Breast epithelium (tissue), 4 donors: ENCODE measurements around the gene RYR1. TPM values are rescaled to one million over a fixed set of nuclear protein-coding genes. Genes with fewer than 3 reads are reported as not detected.

ENCODE experiments used
- DNase-seq, 2 donors: peaks; one replicate each; pipeline ENCODE4 v3.0.0-alpha.2; 2019; ENCODE audit warnings: low spot score in 2 of 2
- H3K27ac ChIP-seq, 2 donors: fragments of 200-600 bp; sonication (generic) in 1 of 2; one replicate each; pipeline ENCODE4 v1.5.1; 2016 to 2019; ENCODE audit warnings: mild to moderate bottlenecking in 1 of 2
- H3K27me3 ChIP-seq, 2 donors: fragments of 200-600 bp; sonication (generic) in 1 of 2; one replicate each; pipeline versions ENCODE4 v1.5.1 to v1.6.0; 2017 to 2019; ENCODE audit warnings: control low read depth in 1 of 2, mild to moderate bottlenecking in 1 of 2
- H3K36me3 ChIP-seq: fragments of 200-600 bp; one replicate; pipeline ENCODE4 v1.5.1; 2019
- H3K4me1 ChIP-seq, 2 donors: fragments of 200-600 bp; sonication (generic); one replicate each; pipeline ENCODE4 v1.5.1; 2016 to 2019; ENCODE audit warnings: control low read depth in 1 of 2
- H3K4me3 ChIP-seq, 3 donors: fragments of 200-600 bp; sonication (generic); 1 replicate in 2 of 3; 2 replicates in 1 of 3; pipeline ENCODE4 v1.5.1; 2016 to 2019; ENCODE audit warnings: mild to moderate bottlenecking in 3 of 3, moderate library complexity in 2 of 3
- H3K9me3 ChIP-seq, 2 donors: fragments of 200-600 bp; sonication (generic) in 1 of 2; one replicate each; pipeline ENCODE4 v1.5.1; 2016 to 2019; ENCODE audit warnings: control low read depth in 1 of 2
- CTCF ChIP-seq, 3 donors: fragments of 450-650 bp; IDR thresholded peaks; one replicate each; pipeline ENCODE4 v1.5.1; 2016 to 2017; ENCODE audit warnings: antibody characterized with exemption in 3 of 3, mild to moderate bottlenecking in 3 of 3, moderate library complexity in 3 of 3
- POLR2A ChIP-seq: fragments of 450-650 bp; IDR thresholded peaks from one replicate; pipeline ENCODE4 v1.6.1; 2016; ENCODE audit warnings: antibody characterized with exemption, mild to moderate bottlenecking, moderate library complexity
- POLR2AphosphoS5 ChIP-seq, 3 donors: sonication (generic); formaldehyde crosslinking; IDR thresholded peaks; one replicate each; pipeline ENCODE4 v1.6.1; 2017; ENCODE audit warnings: antibody characterized with exemption in 3 of 3
- intact Hi-C: fragments of 100-400 bp; cut with DNase I; formaldehyde crosslinking; loops from one replicate; pipeline ENCODE4 v1.15.1; 2023; ENCODE audit warnings: low total_unique reads
- total RNA-seq, 3 donors: library from RNA; depleted of rRNA; stranded (reverse); fragments of >200 nt; gene quantifications; one replicate each; pipeline ENCODE4 v1.1.0, GENCODE V29; 2016

RYR1 gene
- total RNA-seq, 3 donors from 2014 or later, result 1.3 to 6.7 (median 3.5) TPM

- intact Hi-C loops, result no loop called here
- Histone ChIP-seq H3K9me3 (no peaks in the 10 kb centered on the region), H3K36me3 (no peaks in the 10 kb centered on the region), H3K27ac (no peak overlapping the region), H3K27me3 (no peaks in the 10 kb centered on the region), H3K4me3 (no peak overlapping the region), H3K4me1 (no peaks in the 10 kb centered on the region)
- DNase-seq, result no peak
- no peak for TF ChIP-seq POLR2AphosphoS5 (IDR thresholded peaks at IDR 0.05)
- no peak for TF ChIP-seq POLR2A
These were observed 91.6 kb downstream of the RYR1 start for GRCh38 chr19:38524994-38525634.

GRCh38 chr19:38526430-38526829, 92.9 kb downstream of the RYR1 start:
- H3K27ac ChIP-seq, result no peak overlapping the region
- intact Hi-C loops, result no loop called here

GRCh38 chr19:38527466-38528136, 94.1 kb downstream of the RYR1 start:
- no peak for DNase-seq
- Histone ChIP-seq H3K36me3 (no peaks in the 10 kb centered on the region), H3K9me3 (no peaks in the 10 kb centered on the region), H3K4me3 (no peak overlapping the region), H3K4me1 (no peaks in the 10 kb centered on the region), H3K27me3 (no peaks in the 10 kb centered on the region), H3K27ac (no peak overlapping the region)
- no peak for TF ChIP-seq POLR2A
- intact Hi-C loops, result no loop called here

More at GRCh38 chr19:38526430-38526829, 92.9 kb downstream of the RYR1 start:
- H3K4me1 ChIP-seq, result no peaks in the 10 kb centered on the region
- H3K4me3 ChIP-seq, result no peak overlapping the region
- DNase-seq, result no peak
- H3K27me3 ChIP-seq, result no peaks in the 10 kb centered on the region
- H3K36me3 ChIP-seq, result no peaks in the 10 kb centered on the region
- no peaks in the 10 kb centered on the region for H3K9me3 ChIP-seq
- no peak for TF ChIP-seq POLR2AphosphoS5 (IDR thresholded peaks at IDR 0.05)
- TF ChIP-seq POLR2A, result no peak
- no peak for TF ChIP-seq CTCF (IDR thresholded peaks at IDR 0.05)

GRCh38 chr19:38528213-38528755, 94.8 kb downstream of the RYR1 start:
- no peaks in the 10 kb centered on the region for H3K4me1 ChIP-seq
- TF ChIP-seq CTCF (IDR thresholded peaks at IDR 0.05), result no peak
- no peak for TF ChIP-seq POLR2A
- no peak for TF ChIP-seq POLR2AphosphoS5 (IDR thresholded peaks at IDR 0.05)
- H3K4me3 ChIP-seq, result no peak overlapping the region
- H3K9me3 ChIP-seq, result no peaks in the 10 kb centered on the region
- no peak overlapping the region for H3K27ac ChIP-seq
- DNase-seq, result no peak
- intact Hi-C loops, result no loop called here
- H3K27me3 ChIP-seq, result no peaks in the 10 kb centered on the region
- H3K36me3 ChIP-seq, result no peaks in the 10 kb centered on the region

- no peaks in the 10 kb centered on the region for H3K9me3 ChIP-seq
- no peak overlapping the region for H3K4me3 ChIP-seq
- no peak overlapping the region for H3K27ac ChIP-seq
- H3K36me3 ChIP-seq, result no peaks in the 10 kb centered on the region
- H3K27me3 ChIP-seq, result no peaks in the 10 kb centered on the region
- no peak for TF ChIP-seq CTCF (IDR thresholded peaks at IDR 0.05)
- no peak for TF ChIP-seq POLR2A
- no peak for TF ChIP-seq POLR2AphosphoS5 (IDR thresholded peaks at IDR 0.05)
- DNase-seq, result no peak
- intact Hi-C loops, result no loop called here
- no peaks in the 10 kb centered on the region for H3K4me1 ChIP-seq
These were observed 95.4 kb downstream of the RYR1 start for GRCh38 chr19:38528931-38529330.

- no peak for TF ChIP-seq CTCF (IDR thresholded peaks at IDR 0.05)
- no peak for TF ChIP-seq POLR2AphosphoS5 (IDR thresholded peaks at IDR 0.05)
- no peak for TF ChIP-seq POLR2A
- no peak overlapping the region for H3K4me3 ChIP-seq
- no peaks in the 10 kb centered on the region for H3K36me3 ChIP-seq
- peak in 1 of 2 donors; percentile 2 for DNase-seq
- no peak overlapping the region for H3K27ac ChIP-seq
- H3K27me3 ChIP-seq, result no peaks in the 10 kb centered on the region
- intact Hi-C loops, result no loop called here
- no peaks in the 10 kb centered on the region for H3K4me1 ChIP-seq
- H3K9me3 ChIP-seq, result peaks cover 12 to 15% of the 10 kb centered on the region in 2 donors
These were observed 98.0 kb downstream of the RYR1 start for GRCh38 chr19:38531515-38531914.
